Mesothelial cell of epicardium (in vitro differentiated cells): ENCODE data around the gene CDH24. TPM values are rescaled to one million over a fixed set of nuclear protein-coding genes. Genes with fewer than 3 reads are reported as not detected.

ENCODE experiments used
- DNase-seq, 2 experiments: peaks; one replicate each; pipeline ENCODE4 v3.0.0; 2021; ENCODE audit warnings: low spot score in 2 of 2; ENCODE audit not compliant: unreplicated experiment in 2 of 2
- H3K27ac Mint-ChIP-seq: 2 replicates; pipeline ENCODE4 v1.8.0; 2021; ENCODE audit warnings: mixed read lengths
- H3K27me3 Mint-ChIP-seq: 2 replicates; pipeline ENCODE4 v1.8.0; 2021; ENCODE audit warnings: low read depth, mixed read lengths
- H3K36me3 Mint-ChIP-seq: 2 replicates; pipeline ENCODE4 v1.8.0; 2021; ENCODE audit warnings: mixed read lengths
- H3K4me1 Mint-ChIP-seq: 2 replicates; pipeline ENCODE4 v1.8.0; 2021; ENCODE audit warnings: mixed read lengths
- H3K4me3 Mint-ChIP-seq: 2 replicates; pipeline ENCODE4 v1.8.0; 2021; ENCODE audit warnings: mild to moderate bottlenecking, moderate library complexity, mixed read lengths
- H3K9me3 Mint-ChIP-seq: 2 replicates; pipeline ENCODE4 v1.8.0; 2021; ENCODE audit warnings: mixed read lengths
- CTCF ChIP-seq: fragments of 200-600 bp; sonication (generic); IDR thresholded peaks from one replicate; pipeline ENCODE4 v1.5.0; 2021; ENCODE audit warnings: antibody characterized with exemption; ENCODE audit not compliant: unreplicated experiment
- total RNA-seq: library from RNA; stranded (reverse); gene quantifications from 3 replicates; pipeline ENCODE4 v1.2.1, GENCODE V29; 2021

Gene CDH24
- total RNA-seq, 1 donor from 2014 or later: 30.4 TPM

- peaks cover 16% of the 10 kb centered on the region for H3K36me3 Mint-ChIP-seq
- H3K27me3 Mint-ChIP-seq: no peaks in the 10 kb centered on the region
- no peak for TF ChIP-seq CTCF
- H3K4me3 Mint-ChIP-seq: peak overlapping the region; percentile 96
- H3K9me3 Mint-ChIP-seq: no peaks in the 10 kb centered on the region
- H3K27ac Mint-ChIP-seq: peak overlapping the region; percentile 98
- no peak for DNase-seq
- H3K4me1 Mint-ChIP-seq: peaks cover 19% of the 10 kb centered on the region
These were observed 23.4 kb downstream of the CDH24 start for GRCh38 chr14:23033801-23034497.

GRCh38 chr14:23033251-23033727 is 24.0 kb downstream of the CDH24 start:
- TF ChIP-seq CTCF: no peak
- Mint-ChIP-seq H3K27ac (peak overlapping the region; percentile 98), H3K27me3 (no peaks in the 10 kb centered on the region), H3K9me3 (no peaks in the 10 kb centered on the region), H3K4me3 (peak overlapping the region; percentile 96), H3K4me1 (peaks cover 19% of the 10 kb centered on the region), H3K36me3 (peaks cover 20% of the 10 kb centered on the region)
- DNase-seq: no peak

DNA sequence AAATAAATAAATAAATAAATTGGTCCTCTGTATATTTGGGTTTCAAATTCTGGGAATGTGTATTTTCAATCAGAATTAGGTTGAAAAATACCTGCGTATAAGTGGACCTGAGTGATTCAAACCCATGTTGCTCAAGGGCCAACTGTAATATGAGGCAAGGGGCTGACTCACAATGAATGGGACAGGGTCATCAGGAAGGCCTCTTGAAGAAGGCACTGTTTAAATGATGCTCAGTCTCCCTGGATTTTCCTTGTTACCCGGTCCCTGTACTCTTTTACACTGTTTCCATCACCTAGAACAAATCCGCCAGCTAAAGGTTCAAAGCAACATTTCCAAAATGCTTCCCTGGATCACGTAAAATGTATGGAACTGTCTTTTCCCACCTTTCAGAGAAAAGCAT is 26.4 kb downstream of the CDH24 start:
- Mint-ChIP-seq H3K27me3 (no peaks in the 10 kb centered on the region), H3K4me1 (peaks cover 19% of the 10 kb centered on the region), H3K36me3 (peaks cover 28% of the 10 kb centered on the region), H3K27ac (no peak overlapping the region), H3K9me3 (no peaks in the 10 kb centered on the region), H3K4me3 (no peak overlapping the region)
- TF ChIP-seq CTCF: no peak
- no peak for DNase-seq

GRCh38 chr14:23028799-23029198 is 28.5 kb downstream of the CDH24 start:
- TF ChIP-seq CTCF: no peak
- Mint-ChIP-seq H3K4me3 (no peak overlapping the region), H3K27me3 (no peaks in the 10 kb centered on the region), H3K9me3 (no peaks in the 10 kb centered on the region), H3K27ac (no peak overlapping the region), H3K4me1 (peaks cover 22% of the 10 kb centered on the region), H3K36me3 (peaks cover 42% of the 10 kb centered on the region)
- no peak for DNase-seq

- TF ChIP-seq CTCF: no peak
- no peak for DNase-seq
- H3K27ac Mint-ChIP-seq: peak overlapping the region; percentile 18
These were observed 32.0 kb downstream of the CDH24 start for GRCh38 chr14:23025151-23025814.

More at GRCh38 chr14:23025151-23025814, 32.0 kb downstream of the CDH24 start:
- H3K36me3 Mint-ChIP-seq: peaks cover 29% of the 10 kb centered on the region
- no peaks in the 10 kb centered on the region for H3K9me3 Mint-ChIP-seq
- H3K4me3 Mint-ChIP-seq: no peak overlapping the region
- H3K27me3 Mint-ChIP-seq: no peaks in the 10 kb centered on the region
- peaks cover 16% of the 10 kb centered on the region for H3K4me1 Mint-ChIP-seq
